Sigmoid colon (tissue), 7 donors: ENCODE measurements around the gene KREMEN1. TPM values are rescaled to one million over a fixed set of nuclear protein-coding genes. Genes with fewer than 3 reads are reported as not detected.
A peak's percentile ranks its signal among the peaks of the same experiment; 100 is the strongest.

Experiments
- DNase-seq: peaks from one replicate; pipeline ENCODE4 v3.0.0-alpha.2; 2019
- H3K27ac ChIP-seq, 4 donors: fragments of 200-600 bp; sonication (generic); one replicate each; pipeline ENCODE4 v1.5.1; 2016 to 2019; ENCODE audit warnings: mild to moderate bottlenecking in 1 of 4
- H3K27me3 ChIP-seq, 3 donors: fragments of 200-600 bp; sonication (generic); one replicate each; pipeline ENCODE4 v1.5.1; 2019; ENCODE audit warnings: mild to moderate bottlenecking in 1 of 3
- H3K36me3 ChIP-seq, 4 donors: fragments of 200-600 bp; sonication (generic); one replicate each; pipeline ENCODE4 v1.5.1; 2016 to 2019
- H3K4me1 ChIP-seq, 4 donors: fragments of 200-600 bp; sonication (generic); one replicate each; pipeline ENCODE4 v1.5.1; 2017 to 2019
- H3K4me3 ChIP-seq, 4 donors: fragments of 200-600 bp; sonication (generic); one replicate each; pipeline ENCODE4 v1.5.1; 2017 to 2019; ENCODE audit warnings: mild to moderate bottlenecking in 2 of 4, moderate library complexity in 1 of 4
- H3K9me3 ChIP-seq, 4 donors: fragments of 200-600 bp in 3 of 4; sonication (generic) in 3 of 4; one replicate each; pipeline versions ENCODE4 v1.5.1 to v1.6.1; 2013 to 2019
- EP300 ChIP-seq, 4 donors: sonication (generic); formaldehyde crosslinking; IDR thresholded peaks; one replicate each; pipeline ENCODE4 v1.6.1; 2017; ENCODE audit warnings: antibody characterized with exemption in 4 of 4
- POLR2A ChIP-seq, 2 donors: fragments of 450-650 bp; IDR thresholded peaks; one replicate each; pipeline ENCODE4 v1.6.1; 2016; ENCODE audit warnings: antibody characterized with exemption in 2 of 2, mild to moderate bottlenecking in 2 of 2, moderate library complexity in 2 of 2
- POLR2AphosphoS5 ChIP-seq, 4 donors: sonication (generic); formaldehyde crosslinking; IDR thresholded peaks; one replicate each; pipeline ENCODE4 v1.6.1; 2017; ENCODE audit warnings: antibody characterized with exemption in 4 of 4
- WGBS, 2 donors: extraction: QIAGEN DNeasy Blood & Tissue Kit; methylation state at CpG; one replicate each; pipeline ENCODE4 v1.1.7; 2013; 5-methylcytosine and 5-hydroxymethylcytosine counted together
- intact Hi-C: fragments of 100-400 bp; cut with DNase I; formaldehyde crosslinking; loops from one replicate; pipeline ENCODE4 v1.15.1; 2023
- polyA plus RNA-seq, 3 donors: library from polyadenylated mRNA; stranded (reverse); fragments of 200-250 nt; gene quantifications; one replicate each; pipeline ENCODE4 v1.2.3, GENCODE V29; 2013
- total RNA-seq, 4 donors: library from RNA; depleted of rRNA; stranded (reverse); fragments of >200 nt; gene quantifications; one replicate each; pipeline ENCODE4 v1.1.0, GENCODE V29; 2016
- TF ChIP-seq, protein P1 (sequence below), 4 experiments: fragments of 450-650 bp in 3 of 4; fragments of 200-600 bp in 1 of 4; IDR thresholded peaks; one replicate each; pipeline ENCODE4 v1.5.1; 2016 to 2019; ENCODE audit warnings: antibody characterized with exemption in 4 of 4, mild to moderate bottlenecking in 3 of 4, moderate library complexity in 2 of 4
- donor health status: healthy with polysubstance abuse.
- donor health status: Bipolar disorder and iron deficiency.
- donor health status: healthy.

Gene KREMEN1
- total and polyA plus RNA-seq, 7 donors: 4.2 to 13.2 (median 6.7) TPM

DNA sequence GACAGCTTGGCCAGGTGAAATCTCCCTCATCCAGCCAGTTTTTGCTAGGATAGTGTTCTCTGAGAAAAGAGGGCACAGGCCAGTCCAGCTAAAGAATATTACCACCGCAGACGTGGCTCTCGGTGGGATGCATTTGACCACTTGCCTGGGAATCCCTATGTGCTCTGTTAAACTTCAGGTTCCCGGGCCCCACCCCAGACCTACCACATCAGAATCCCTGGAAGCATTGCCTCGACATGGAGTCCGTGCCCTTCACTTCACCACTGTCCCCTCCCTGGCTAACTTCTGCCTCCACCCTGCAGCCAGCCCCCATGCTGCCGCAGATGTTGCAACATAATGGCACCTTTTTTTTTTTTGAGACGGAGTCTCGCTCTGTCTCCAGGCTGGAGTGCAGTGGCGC is 76.0 kb downstream of the KREMEN1 start:
- Histone ChIP-seq H3K9me3 (no peaks in the 10 kb centered on the region), H3K4me1 (peaks cover 0 to 14% (median 13%) of the 10 kb centered on the region in 4 donors), H3K27ac (no peak overlapping the region), H3K4me3 (no peak overlapping the region), H3K36me3 (no peaks in the 10 kb centered on the region), H3K27me3 (no peaks in the 10 kb centered on the region)
- WGBS, 2 donors: 94 to 95% methylated on average over 10 of the region's 10 CpGs
- peak; percentile 43 for DNase-seq
- TF ChIP-seq EP300 (IDR thresholded peaks at IDR 0.05): no peak
- TF ChIP-seq, protein P1, sequence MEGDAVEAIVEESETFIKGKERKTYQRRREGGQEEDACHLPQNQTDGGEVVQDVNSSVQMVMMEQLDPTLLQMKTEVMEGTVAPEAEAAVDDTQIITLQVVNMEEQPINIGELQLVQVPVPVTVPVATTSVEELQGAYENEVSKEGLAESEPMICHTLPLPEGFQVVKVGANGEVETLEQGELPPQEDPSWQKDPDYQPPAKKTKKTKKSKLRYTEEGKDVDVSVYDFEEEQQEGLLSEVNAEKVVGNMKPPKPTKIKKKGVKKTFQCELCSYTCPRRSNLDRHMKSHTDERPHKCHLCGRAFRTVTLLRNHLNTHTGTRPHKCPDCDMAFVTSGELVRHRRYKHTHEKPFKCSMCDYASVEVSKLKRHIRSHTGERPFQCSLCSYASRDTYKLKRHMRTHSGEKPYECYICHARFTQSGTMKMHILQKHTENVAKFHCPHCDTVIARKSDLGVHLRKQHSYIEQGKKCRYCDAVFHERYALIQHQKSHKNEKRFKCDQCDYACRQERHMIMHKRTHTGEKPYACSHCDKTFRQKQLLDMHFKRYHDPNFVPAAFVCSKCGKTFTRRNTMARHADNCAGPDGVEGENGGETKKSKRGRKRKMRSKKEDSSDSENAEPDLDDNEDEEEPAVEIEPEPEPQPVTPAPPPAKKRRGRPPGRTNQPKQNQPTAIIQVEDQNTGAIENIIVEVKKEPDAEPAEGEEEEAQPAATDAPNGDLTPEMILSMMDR (IDR thresholded peaks at IDR 0.05): no peak
- no peak for TF ChIP-seq POLR2AphosphoS5 (IDR thresholded peaks at IDR 0.05)
- no peak for TF ChIP-seq POLR2A (IDR thresholded peaks at IDR 0.05)
- intact Hi-C loops: no loop called here

DNA sequence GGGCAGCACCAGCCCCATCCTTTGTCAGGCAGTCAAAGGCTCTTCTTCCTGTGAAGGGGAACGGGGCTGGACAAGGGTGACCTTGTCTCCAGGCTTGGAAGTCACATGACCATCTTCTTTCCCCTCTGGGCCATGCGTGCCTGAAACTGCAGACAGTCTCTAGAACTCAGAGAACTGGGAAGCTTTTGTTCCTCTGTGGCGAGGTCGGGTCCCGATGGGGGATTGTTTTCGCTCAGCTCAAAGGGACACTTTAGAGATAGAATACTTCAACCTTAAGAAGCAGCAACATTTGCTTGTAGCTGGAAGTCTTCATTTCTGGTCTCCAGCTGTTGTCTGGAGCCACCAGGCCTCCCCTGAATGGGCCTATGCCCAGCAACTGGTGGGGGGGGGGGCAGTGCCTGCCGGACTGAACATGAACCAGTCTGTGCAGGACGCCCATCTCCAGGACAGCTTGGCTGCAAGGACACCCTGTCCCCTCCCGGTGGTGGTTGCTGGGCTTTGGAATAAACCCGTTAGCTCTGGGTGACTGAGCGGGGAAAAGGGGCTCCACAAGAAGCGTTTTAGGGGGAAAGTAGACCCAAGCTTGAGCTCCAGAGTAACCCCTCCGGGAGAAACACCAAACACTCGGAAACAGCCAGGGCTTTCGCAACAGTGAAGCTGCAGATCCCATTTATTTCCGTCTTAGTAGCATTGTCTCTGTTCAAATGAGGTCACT is 77.2 kb downstream of the KREMEN1 start:
- no peak for TF ChIP-seq EP300 (IDR thresholded peaks at IDR 0.05)
- TF ChIP-seq, protein P1 (IDR thresholded peaks at IDR 0.05): no peak
- TF ChIP-seq POLR2A (IDR thresholded peaks at IDR 0.05): no peak
- no peak for TF ChIP-seq POLR2AphosphoS5 (IDR thresholded peaks at IDR 0.05)
- Histone ChIP-seq H3K9me3 (no peaks in the 10 kb centered on the region), H3K36me3 (no peaks in the 10 kb centered on the region), H3K27ac (peak overlapping the region in 2 of 4 donors; percentile 16 to 39), H3K27me3 (no peaks in the 10 kb centered on the region), H3K4me3 (no peak overlapping the region), H3K4me1 (peaks cover 0 to 22% (median 20%) of the 10 kb centered on the region in 4 donors)
- peak; percentile 66 for DNase-seq
- intact Hi-C loops: loop anchor here (5.0 kb wide), 3 partner anchors 73 to 293 kb away; no protein-coding TSS in a partner anchor
- WGBS, 2 donors: 83 to 89% methylated on average over 16 of the region's 16 CpGs

DNA sequence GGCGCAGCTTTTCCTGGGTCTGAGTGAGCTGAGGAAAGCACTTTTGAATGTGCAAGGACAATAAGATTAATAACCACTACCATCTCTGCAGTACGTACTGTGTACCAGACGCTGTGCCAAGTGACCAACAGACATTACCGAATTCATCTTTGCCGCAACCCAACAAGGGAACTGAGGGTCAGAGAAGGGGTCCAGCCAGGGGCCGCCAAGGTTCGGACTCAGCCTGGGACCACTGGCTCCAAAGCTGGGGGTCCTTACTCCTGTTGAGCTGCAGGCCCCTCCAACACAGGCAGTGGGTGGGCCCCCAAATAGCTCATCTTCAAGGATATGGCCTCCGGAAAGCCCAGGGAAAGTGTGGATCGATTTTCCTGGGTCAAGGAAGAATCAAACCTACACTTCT is 77.9 kb downstream of the KREMEN1 start:
- Histone ChIP-seq H3K4me3 (no peak overlapping the region), H3K4me1 (peaks cover 0 to 22% (median 20%) of the 10 kb centered on the region in 4 donors), H3K36me3 (no peaks in the 10 kb centered on the region), H3K9me3 (no peaks in the 10 kb centered on the region), H3K27me3 (no peaks in the 10 kb centered on the region), H3K27ac (peak overlapping the region in 2 of 4 donors; percentile 11 to 39)
- TF ChIP-seq, protein P1 (IDR thresholded peaks at IDR 0.05): no peak
- TF ChIP-seq EP300 (IDR thresholded peaks at IDR 0.05): no peak
- intact Hi-C loops: loop anchor here (5.0 kb wide), 3 partner anchors 73 to 293 kb away; no protein-coding TSS in a partner anchor
- DNase-seq: peak; percentile 33
- 95 to 96% methylated on average over 9 of the region's 9 CpGs for WGBS, 2 donors

DNA sequence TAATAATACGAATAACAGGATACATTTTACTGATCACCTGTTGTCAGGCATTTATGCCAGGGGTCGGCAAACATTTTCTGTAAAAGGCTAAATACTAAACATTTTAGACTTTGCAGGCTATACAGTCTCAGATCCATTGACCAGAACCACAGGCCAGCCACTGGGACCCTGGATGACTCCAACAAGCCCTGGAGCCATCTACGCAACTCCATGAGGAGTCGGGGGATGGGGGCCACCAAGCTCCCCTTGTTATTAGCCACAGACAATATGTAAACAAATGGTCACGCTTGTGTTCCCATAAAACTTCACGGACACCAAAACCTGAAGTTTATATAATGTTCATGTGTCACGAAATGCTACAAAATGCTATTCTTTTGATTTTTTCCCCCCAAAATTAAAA is 78.5 kb downstream of the KREMEN1 start:
- TF ChIP-seq, protein P1 (IDR thresholded peaks at IDR 0.05): no peak
- DNase-seq: peak; percentile 26
- Histone ChIP-seq H3K36me3 (no peaks in the 10 kb centered on the region), H3K4me1 (peaks cover 0 to 22% (median 20%) of the 10 kb centered on the region in 4 donors), H3K27me3 (no peaks in the 10 kb centered on the region), H3K27ac (peak overlapping the region in 1 of 4 donors; percentile 72), H3K9me3 (no peaks in the 10 kb centered on the region), H3K4me3 (no peak overlapping the region)
- intact Hi-C loops: loop anchor here (5.0 kb wide), 3 partner anchors 74 to 294 kb away; no protein-coding TSS in a partner anchor
- WGBS, 2 donors: 88 to 92% methylated on average over 7 of the region's 7 CpGs
